HG02970 (cell line): ENCODE measurements around the gene TNS3.
A peak's percentile ranks its signal among the peaks of the same experiment; 100 is the strongest.

Experiments used
- ATAC-seq: cut with Tn5 transposase; IDR thresholded peaks from one replicate; pipeline ENCODE4 v1.9.1; 2021; ENCODE audit warnings: mild to moderate bottlenecking, moderate library complexity, moderate number of reproducible peaks; ENCODE audit not compliant: unreplicated experiment, low FRiP score

The TNS3 gene

DNA sequence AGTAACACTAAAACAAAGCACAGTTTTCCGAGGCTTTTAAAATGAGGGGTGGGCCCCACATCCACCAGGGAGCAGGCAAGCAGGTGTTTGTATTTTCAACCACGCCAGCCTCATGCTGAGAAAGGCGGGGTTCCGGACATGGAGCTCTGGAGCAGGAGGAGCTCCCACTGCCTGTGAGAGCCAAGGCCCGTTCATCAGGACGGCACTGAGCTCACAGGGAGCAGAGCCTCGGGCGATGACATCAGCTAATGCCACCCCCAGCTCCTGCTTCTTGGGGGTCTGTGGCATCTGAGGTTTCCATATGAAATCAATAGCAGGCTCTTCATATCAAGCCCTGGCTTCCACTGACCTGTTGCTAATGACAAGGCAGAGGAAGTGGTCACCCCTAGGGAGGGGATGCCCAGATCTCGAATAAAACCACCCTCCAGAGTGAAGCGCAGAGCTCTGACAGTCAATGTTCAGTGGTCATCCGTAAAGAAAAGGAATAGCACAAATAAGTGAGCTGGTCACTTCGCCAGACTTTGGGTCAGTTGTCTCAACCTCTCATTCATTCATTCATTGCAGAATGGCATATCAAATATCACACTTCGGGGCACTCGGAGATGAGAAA, 89.1 kb downstream of the TNS3 start:
- ATAC-seq: no peak

DNA sequence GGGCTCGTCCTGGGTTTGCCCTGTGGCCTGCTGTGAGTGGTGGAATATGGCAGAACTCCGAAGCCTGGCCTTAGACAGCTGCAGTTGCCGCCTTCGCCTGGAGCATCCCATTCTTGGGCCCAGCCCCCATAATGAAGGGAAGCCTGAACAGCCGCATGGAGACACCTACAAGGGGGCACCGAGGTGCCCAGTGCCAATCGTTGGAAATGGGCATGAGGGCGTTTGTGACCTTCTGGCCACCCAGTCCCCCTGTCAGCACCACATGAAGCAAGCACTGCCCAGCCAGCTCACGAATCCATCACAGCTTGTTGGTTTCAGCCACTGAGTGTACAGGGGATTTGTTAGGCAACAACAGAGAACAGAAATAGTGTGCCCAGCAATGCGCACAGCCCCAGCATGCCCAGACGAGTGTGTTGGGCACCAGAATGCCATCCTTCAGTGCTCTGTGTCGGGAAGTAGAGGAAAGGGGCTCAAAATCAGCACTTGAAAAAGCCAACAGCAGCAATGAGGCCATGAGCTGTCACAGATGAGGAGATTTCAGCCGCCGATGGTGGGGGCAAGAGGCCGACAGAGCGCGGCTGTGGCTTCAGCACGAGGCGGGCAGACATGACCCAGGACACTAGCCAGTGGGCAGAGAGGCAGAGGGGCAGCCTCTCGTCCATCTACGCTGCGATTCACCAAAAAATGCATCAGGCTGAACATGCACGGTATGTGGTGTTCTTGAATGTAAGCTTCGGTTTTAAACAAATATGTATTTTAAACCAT, 91.2 kb downstream of the TNS3 start:
- no peak for ATAC-seq

DNA sequence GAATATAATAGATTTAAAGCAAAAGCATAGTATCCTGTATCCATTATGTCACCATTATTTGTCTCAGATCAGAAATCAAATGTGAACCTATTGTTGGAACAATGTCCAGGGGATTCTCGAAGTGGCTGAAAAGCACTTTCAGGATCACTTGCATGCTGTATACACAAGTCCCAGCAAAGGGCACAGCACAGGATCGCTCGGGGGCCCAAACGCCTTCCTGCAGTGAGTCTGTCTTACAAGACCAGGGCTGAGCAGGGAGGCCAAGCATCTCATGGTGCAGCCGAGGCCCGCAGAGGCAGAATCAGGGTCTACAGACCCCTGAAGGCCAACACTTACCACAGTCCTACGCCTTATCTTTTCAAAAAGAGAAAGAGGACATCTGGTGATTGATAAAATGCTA, 92.3 kb downstream of the TNS3 start:
- ATAC-seq: no peak

DNA sequence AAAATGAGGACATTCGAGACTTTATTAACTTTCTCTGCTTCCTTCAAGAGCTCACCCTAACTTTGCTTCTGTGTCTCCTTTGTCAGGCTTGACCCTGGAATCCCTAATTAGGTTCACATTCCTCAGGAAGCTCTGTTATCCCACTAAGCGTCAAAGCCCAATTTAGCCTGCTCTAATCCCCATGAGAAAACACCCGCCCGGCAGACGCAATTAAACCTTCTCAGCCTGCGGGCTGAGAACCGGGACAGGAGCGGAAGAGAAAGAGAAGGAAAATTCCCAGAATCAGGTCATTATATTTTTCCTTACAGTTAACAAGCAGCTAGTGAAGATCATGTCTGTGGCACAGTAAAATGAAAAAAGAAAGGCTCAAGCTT, 93.0 kb downstream of the TNS3 start:
- ATAC-seq: no peak

- ATAC-seq: no peak
Measured at GRCh38 chr7:47488201-47488968, 93.5 kb downstream of the TNS3 start.

DNA sequence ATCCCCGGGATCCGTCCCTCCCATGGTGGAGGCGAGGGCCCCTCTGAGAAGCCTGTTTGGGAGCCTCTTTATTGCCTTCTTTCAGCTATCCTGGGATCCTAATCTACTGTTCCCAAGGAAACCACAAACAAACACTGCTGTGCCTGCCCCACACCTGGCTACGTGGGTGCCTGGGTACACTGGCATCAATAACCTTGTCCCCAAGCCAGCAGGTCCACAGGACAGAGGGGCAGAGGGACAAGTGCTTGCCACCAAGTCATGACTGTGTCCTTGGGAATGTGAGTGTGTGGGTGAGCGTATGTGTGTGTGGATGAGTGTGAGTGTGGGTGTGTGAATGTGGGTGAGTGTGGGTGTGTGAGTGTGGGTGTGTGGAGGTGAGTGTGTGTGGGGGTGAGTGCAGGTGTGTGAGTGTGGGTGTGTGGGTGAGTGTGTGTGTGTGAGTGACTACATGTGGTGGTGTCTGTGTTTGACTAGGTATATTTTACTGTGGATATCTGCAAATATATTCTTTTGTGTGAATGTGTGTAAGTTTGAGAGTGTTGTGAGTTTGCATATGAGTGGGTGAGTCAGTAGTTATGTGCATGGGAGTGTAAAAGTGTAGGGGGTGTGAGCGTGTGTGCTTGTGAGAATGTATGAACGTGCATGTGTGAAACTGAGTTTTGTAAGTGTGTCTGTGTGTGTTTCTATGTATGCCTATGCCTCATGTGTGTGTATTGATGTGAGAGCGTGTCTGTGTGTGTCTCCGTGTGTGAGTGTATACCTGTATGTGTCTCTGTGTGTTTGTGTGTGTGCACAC, 96.1 kb downstream of the TNS3 start:
- ATAC-seq: no peak

DNA sequence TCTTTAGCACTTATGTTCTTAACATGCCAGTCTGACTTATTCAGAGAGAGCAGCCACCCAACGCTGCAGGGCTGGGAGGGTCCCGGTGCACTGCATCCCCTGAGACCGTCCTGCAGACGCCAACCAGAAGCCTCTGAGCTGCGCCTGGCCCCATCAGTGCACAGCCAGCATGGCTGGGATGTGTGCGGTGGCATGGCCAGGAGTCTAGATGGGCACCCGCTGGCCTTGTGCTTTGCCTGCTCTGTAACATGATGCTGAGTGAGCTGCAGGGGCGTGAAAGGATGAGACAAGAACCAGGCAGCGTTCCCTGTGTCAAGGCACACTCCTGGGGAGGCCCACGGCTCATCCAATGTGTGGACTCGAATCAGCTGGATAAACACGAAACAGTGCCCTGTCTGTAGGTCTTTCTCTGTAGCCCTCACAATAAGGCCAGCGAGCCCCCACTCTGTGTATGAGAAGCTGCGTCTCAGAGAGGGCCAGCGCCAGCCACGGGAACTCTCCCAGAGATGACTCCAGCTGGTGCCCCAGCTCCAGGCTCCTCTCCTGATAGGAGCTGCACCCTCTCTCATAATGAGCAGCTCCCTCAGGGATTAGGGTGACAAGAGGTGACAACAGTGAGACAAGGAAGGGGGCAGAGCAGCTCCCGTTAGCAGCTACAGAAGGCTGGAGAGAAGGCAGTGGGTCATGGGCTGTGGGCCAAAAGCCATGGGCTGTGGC, 96.8 kb downstream of the TNS3 start:
- no peak for ATAC-seq

DNA sequence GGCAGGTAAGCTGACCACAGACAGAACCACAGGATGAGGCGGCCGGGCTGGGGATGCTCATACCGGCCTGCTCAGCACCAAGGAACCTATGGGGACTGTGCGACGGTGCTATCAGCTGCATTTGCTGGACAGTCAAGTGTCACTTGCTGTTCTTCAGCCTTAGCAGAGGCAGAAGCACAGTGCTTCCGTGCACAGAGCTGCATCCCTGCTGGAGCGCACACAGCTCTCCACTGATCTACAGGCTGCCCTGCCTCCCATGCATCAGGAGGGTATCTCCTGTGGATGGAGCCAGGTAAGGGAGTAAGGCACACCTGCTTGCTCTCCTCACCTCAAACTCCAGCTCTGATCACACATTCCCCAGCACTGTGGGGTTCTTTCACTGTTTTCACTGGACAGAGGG, 97.5 kb downstream of the TNS3 start:
- no peak for ATAC-seq

DNA sequence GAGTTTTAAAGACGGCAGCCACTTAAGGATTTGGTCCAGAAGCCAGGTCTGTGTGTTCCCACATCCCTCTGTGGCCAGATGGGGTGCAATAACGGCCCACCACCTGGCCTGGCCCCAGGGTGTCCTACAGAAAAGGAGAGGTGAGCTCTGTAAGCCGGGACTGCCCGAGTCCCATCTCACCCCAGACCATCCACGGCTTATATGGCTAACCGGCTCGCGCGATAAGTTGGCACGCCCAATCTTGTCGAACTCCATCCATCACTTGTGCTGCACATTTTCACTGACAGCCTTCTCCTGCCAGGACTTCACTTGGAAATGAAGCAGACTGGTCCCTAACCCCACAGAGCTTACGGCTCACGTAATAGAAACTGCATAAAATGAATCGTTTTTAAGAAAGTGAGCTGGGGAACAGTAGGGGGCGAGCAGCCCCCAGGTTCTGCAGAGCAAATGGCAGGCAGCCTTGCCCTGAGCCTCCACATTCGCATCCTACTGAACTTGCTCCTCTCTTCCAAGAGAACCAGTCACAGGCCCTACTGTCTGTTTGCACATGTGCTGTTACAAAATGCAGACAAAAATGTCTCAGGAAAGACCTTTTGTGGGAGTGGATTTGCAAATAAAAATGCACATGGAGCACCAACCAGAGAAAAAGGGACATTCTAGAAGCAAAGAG, 98.2 kb downstream of the TNS3 start:
- no peak for ATAC-seq

DNA sequence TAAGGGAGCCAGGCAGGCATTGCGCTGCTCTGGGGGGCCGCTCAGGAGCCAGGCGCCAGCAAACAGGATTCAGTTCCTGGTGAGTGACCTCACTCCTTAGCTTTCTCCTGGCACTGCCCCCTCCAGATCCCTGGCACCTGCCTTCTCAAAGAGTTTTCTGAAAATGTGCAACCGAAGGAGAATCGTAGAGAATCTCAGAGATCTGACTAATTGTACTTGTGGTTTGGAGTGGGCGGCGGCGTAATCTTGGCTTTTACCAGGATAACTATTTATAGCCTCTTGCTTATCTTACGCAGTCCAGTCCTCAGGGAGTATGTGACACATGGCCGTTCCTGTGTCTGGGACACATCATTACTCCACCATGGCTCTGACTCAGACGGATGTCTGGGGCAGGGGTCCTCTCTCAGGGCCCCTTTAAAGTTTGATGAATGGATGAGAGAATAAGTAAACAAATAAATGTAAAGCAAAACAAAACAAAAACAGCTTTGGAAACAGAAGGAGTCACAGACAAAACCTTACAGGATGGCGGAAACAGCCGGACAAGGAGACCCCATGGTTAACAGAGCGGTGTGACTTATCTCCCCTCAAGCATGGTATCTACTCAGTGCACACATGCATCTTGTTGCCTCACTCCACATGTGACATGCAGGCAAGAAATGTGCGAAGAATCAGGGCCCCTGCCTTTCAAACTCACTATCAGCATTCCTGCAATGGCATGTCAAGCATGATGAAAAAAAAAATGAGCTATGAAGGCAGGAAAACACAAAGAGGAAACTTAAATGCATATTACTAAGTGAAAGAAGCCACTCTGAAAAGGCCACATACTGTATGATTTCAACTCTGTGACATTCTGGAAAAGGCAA, 99.7 kb downstream of the TNS3 start:
- ATAC-seq: no peak

DNA sequence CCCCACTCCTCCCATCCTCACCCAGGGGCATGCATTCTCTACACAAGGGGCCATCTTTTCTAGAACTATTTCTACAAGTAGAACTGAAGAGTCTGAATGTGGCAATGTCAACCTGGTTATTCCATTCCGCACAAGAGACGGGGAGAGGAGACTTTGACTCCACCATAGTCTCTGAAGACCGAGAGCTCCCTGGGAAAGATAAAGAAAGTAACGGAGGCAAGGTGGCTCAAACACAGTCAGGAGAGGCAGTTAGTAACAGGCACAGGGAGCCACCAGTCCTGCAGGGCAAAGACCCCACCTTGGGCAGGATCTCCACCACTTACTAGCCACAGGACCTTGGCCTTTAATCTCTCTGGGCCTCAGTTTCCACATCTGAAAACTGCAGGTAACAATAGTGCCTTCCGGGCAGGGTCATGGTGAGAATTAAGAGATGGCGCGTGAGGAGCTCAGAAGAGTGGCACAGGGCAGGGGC, 100.3 kb downstream of the TNS3 start:
- ATAC-seq: no peak

DNA sequence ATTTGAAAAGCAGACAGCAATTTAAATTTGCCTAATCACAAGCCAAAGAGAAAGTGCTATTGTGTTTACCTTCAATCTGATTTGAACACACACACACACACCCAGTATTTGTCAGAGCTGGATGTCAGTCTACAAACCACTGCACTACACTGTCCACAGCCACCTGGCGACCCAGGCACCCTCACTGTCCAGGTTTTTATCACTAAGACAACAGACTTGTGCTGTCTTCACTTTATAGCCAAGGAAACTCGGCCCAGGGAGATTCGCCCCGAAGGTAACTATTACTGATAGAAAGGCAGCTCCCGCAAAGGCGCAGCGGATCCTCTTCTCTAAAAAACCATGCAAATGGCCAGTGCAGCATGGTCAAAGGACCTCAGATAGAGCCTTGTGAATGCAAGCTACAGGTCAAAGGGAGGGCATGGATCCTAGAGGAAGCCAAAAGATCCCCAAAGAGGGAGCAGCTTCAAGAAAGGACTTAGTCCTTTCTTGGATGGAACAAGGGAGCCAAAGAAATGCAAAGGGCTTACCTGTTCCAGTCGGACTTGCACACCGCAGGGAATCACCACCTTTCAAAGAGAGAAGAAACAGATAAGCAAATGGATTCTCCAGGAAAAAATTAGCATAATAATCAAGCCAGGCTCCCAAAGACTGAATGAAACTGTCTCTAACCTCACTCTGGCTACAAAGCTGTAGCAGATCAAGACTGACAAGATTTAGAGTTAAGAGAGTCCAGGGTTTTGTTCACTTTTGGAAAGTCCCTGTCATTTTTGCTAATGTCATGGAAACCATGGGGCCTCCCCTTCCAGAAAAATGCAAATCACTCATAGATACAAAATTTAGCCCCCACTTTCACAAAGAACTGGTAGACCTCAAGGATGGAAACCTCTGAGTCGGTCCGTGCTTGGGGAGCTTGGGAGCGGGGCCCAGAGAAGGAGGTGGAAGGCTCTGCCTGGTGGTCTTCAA, 101.1 kb downstream of the TNS3 start:
- peak; percentile 62 for ATAC-seq

GRCh38 chr7:47479821-47480575, 101.9 kb downstream of the TNS3 start:
- no peak for ATAC-seq

GRCh38 chr7:47478926-47479711, 102.8 kb downstream of the TNS3 start:
- no peak for ATAC-seq

DNA sequence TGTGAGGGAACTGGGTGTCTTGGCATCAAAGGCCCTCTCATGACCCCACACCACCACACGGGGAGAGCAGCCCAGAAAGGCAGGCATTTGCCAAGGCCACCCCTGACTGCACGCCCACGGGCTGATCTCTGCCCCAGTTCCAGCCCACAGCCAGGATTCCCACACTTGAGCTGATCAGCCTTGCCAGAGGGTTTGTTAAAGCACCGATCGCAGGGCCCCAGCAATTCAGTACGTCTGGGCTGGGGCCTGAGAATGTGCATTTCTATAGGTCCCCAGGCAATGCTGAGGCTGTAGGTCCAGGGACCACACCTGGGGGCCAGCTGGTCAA, 103.9 kb downstream of the TNS3 start:
- no peak for ATAC-seq
